HEK293 (cell line): Measurements from ENCODE around the gene DPY19L1.

Source experiments
- CTCF ChIA-PET: fragments of 350-600 bp; formaldehyde crosslinking; extraction: SDS; loops from one replicate; lab custom pipeline; 2021; ENCODE audit warnings: antibody characterized with exemption; lab: Yijun Ruan, JAX
- POLR2A ChIA-PET: fragments of 300-600 bp; formaldehyde crosslinking; extraction: SDS; loops from one replicate; lab custom pipeline; 2020; ENCODE audit warnings: antibody characterized with exemption, inconsistent platforms; lab: Yijun Ruan, JAX
- H3K27ac ChIP-seq: fragments of 200-500 bp; sonication (Bioruptor generic); 2 replicates; pipeline ENCODE4 v1.5.1; 2014; ENCODE audit warnings: low read depth, low read length, control low read depth, inconsistent platforms; ENCODE audit errors: extremely low read depth
- H3K36me3 ChIP-seq, 2 experiments: fragments of 200-500 bp in 1 of 2; sonication (Bioruptor generic) in 1 of 2; 1 replicate in 1 of 2; 2 replicates in 1 of 2; pipeline ENCODE4 v1.5.1; 2014 to 2017; ENCODE audit warnings: inconsistent platforms in 2 of 2, low read length in 2 of 2; ENCODE audit not compliant: control insufficient read depth in 2 of 2, insufficient read depth in 1 of 2
- H3K4me1 ChIP-seq: fragments of 200-500 bp; sonication (Bioruptor generic); 2 replicates; pipeline ENCODE4 v1.5.1; 2014; ENCODE audit warnings: mild to moderate bottlenecking, low read length, inconsistent platforms; ENCODE audit not compliant: control insufficient read depth, insufficient read depth
- H3K4me3 ChIP-seq: 2 replicates; pipeline ENCODE4 v1.5.1; 2011; ENCODE audit warnings: low read depth, mild to moderate bottlenecking, control low read depth, low read length, moderate library complexity
- H3K9me3 ChIP-seq: fragments of 200-500 bp; sonication (Bioruptor generic); 2 replicates; pipeline ENCODE4 v1.5.1; 2014; ENCODE audit warnings: low read depth, low read length, inconsistent platforms; ENCODE audit not compliant: control insufficient read depth, insufficient read depth
- KLF8 ChIP-seq: fragments of 450-650 bp; formaldehyde crosslinking; IDR thresholded peaks from 2 replicates; pipeline ENCODE4 v1.5.1; 2016; ENCODE audit warnings: missing biosample characterization, missing genetic modification characterization
- KLF9 ChIP-seq: fragments of 450-650 bp; formaldehyde crosslinking; IDR thresholded peaks from 2 replicates; pipeline ENCODE4 v1.5.1; 2016; ENCODE audit warnings: missing biosample characterization, missing genetic modification characterization, low read depth
- PRDM2 ChIP-seq: fragments of 450-650 bp; formaldehyde crosslinking; IDR thresholded peaks from 2 replicates; pipeline ENCODE4 v1.5.1; 2016; ENCODE audit warnings: missing biosample characterization, missing genetic modification characterization, borderline replicate concordance
- ZBTB17 ChIP-seq: fragments of 450-650 bp; formaldehyde crosslinking; IDR thresholded peaks from 2 replicates; pipeline ENCODE4 v1.5.1; 2016; ENCODE audit warnings: missing biosample characterization, missing genetic modification characterization
- ZFP37 ChIP-seq: fragments of 450-650 bp; formaldehyde crosslinking; IDR thresholded peaks from 2 replicates; pipeline ENCODE4 v1.5.1; 2016; ENCODE audit warnings: missing biosample characterization, missing genetic modification characterization
- ZNF366 ChIP-seq: fragments of 450-650 bp; formaldehyde crosslinking; conservative IDR thresholded peaks from 2 replicates; pipeline ENCODE4 v1.5.1; 2016; ENCODE audit warnings: missing biosample characterization, missing genetic modification characterization
- ZNF623 ChIP-seq: fragments of 450-650 bp; formaldehyde crosslinking; IDR thresholded peaks from 2 replicates; pipeline ENCODE4 v1.5.1; 2016; ENCODE audit warnings: missing biosample characterization, missing genetic modification characterization
- ZSCAN16 ChIP-seq: fragments of 450-650 bp; formaldehyde crosslinking; IDR thresholded peaks from 2 replicates; pipeline ENCODE4 v1.5.1; 2016; ENCODE audit warnings: missing biosample characterization, missing genetic modification characterization
- TF ChIP-seq, protein P1 (sequence below): fragments of 450-650 bp; formaldehyde crosslinking; optimal IDR thresholded peaks from 2 replicates; pipeline ENCODE3; 2016; ENCODE audit warnings: missing biosample characterization, mild to moderate bottlenecking, missing genetic modification characterization
- TF ChIP-seq, protein P2 (sequence below): fragments of 450-650 bp; formaldehyde crosslinking; IDR thresholded peaks from 2 replicates; pipeline ENCODE4 v1.5.1; 2016; ENCODE audit warnings: missing biosample characterization, missing genetic modification characterization, borderline replicate concordance
- TF ChIP-seq, protein P3 (sequence below): fragments of 450-650 bp; formaldehyde crosslinking; IDR thresholded peaks from 2 replicates; pipeline ENCODE4 v1.5.1; 2016; ENCODE audit warnings: missing biosample characterization, missing genetic modification characterization

Gene DPY19L1

DNA sequence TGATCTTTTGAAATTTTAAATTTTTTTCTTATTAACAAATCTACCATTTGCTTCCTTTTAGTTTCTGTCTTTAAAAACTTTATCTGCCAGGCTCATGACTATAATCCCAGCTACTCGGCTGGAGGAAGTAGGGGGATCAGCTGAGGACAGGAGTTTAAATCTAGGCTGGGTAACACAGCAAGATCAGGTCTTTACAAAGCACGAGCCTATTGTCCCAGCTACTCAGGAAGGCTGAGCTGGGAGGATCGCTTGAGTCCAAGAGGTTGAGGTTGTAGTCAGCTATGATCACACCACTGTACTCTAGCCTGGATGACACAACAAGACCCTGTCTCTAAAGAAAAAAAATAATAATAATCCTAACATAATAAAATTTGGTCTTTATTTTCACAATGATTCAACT is 17.5 kb downstream of the DPY19L1 start (continued):
- TF ChIP-seq PRDM2 (tag by site-specific recombination) (no peak), ZSCAN16 (tag by site-specific recombination) (no peak), ZNF623 (tag by site-specific recombination) (no peak)

DNA sequence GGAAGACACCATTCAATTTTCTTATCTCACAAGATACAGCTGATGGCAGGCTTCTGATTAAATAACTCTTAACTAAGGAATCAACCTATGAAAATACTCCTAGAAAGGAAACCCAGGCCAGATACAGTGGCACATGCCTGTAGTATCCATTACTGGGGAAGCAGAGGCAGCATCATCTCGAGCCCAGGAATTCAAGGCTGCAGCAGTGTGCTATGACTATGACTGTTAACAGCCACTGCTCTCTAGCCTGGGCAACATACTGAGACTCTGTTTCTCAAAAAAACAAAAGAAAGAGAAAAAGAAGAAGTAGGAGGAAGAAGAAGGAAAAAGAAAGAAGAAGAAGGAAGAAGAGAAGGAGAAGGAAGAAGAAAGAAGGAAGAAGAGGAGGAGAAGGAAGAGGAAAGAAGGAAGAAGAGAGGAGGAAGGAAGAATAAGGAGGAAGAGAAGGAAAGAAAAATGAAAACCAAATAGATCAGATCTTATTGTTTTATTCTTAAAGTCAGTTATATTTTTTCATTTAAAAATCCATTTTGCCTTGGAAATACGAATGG is 18.0 kb downstream of the DPY19L1 start:
- ChIA-PET POLR2A (no interaction called here), CTCF (no interaction called here)
- H3K4me1 ChIP-seq: no peaks in the 10 kb centered on the region; the same call in 1 of the 2 replicates
- no peak overlapping the region for H3K27ac ChIP-seq
- peaks cover 0 to 5% of the 10 kb centered on the region in 2 experiments; a peak in 2 of 3 replicates for H3K36me3 ChIP-seq
- H3K4me3 ChIP-seq: no peak overlapping the region
- H3K9me3 ChIP-seq: no peaks in the 10 kb centered on the region
- TF ChIP-seq, protein P1, sequence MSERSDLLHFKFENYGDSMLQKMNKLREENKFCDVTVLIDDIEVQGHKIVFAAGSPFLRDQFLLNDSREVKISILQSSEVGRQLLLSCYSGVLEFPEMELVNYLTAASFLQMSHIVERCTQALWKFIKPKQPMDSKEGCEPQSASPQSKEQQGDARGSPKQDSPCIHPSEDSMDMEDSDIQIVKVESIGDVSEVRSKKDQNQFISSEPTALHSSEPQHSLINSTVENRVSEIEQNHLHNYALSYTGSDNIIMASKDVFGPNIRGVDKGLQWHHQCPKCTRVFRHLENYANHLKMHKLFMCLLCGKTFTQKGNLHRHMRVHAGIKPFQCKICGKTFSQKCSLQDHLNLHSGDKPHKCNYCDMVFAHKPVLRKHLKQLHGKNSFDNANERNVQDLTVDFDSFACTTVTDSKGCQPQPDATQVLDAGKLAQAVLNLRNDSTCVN (tag by site-specific recombination): no peak
- TF ChIP-seq ZBTB17 (tag by site-specific recombination): no peak
- TF ChIP-seq, protein P2, sequence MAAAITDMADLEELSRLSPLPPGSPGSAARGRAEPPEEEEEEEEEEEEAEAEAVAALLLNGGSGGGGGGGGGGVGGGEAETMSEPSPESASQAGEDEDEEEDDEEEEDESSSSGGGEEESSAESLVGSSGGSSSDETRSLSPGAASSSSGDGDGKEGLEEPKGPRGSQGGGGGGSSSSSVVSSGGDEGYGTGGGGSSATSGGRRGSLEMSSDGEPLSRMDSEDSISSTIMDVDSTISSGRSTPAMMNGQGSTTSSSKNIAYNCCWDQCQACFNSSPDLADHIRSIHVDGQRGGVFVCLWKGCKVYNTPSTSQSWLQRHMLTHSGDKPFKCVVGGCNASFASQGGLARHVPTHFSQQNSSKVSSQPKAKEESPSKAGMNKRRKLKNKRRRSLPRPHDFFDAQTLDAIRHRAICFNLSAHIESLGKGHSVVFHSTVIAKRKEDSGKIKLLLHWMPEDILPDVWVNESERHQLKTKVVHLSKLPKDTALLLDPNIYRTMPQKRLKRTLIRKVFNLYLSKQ (tag by site-specific recombination): no peak
- no peak for TF ChIP-seq KLF8 (tag by site-specific recombination)
- peak; percentile 76 for TF ChIP-seq ZNF366 (tag by site-specific recombination)
- TF ChIP-seq ZFP37 (tag by site-specific recombination): no peak
- no peak for TF ChIP-seq KLF9 (tag by site-specific recombination)
- TF ChIP-seq, protein P3, sequence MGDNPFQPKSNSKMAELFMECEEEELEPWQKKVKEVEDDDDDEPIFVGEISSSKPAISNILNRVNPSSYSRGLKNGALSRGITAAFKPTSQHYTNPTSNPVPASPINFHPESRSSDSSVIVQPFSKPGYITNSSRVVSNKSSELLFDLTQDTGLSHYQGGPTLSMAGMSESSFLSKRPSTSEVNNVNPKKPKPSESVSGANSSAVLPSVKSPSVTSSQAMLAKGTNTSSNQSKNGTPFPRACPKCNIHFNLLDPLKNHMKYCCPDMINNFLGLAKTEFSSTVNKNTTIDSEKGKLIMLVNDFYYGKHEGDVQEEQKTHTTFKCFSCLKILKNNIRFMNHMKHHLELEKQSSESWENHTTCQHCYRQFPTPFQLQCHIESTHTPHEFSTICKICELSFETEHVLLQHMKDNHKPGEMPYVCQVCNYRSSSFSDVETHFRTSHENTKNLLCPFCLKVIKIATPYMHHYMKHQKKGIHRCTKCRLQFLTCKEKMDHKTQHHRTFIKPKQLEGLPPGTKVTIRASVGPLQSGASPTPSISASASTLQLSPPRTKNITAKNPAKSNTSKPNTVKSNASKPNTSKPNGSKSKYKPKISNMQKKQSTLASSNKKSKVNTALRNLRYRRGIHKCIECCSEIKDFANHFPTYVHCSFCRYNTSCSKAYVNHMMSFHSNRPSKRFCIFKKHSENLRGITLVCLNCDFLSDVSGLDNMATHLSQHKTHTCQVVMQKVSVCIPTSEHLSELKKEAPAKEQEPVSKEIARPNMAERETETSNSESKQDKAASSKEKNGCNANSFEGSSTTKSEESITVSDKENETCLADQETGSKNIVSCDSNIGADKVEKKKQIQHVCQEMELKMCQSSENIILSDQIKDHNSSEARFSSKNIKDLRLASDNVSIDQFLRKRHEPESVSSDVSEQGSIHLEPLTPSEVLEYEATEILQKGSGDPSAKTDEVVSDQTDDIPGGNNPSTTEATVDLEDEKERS (tag by site-specific recombination): no peak
- TF ChIP-seq ZSCAN16 (tag by site-specific recombination): no peak
